Liver (tissue), 9 donors: Measurements from ENCODE around the gene PPP1R13B. TPM values are rescaled to one million over a fixed set of nuclear protein-coding genes. Genes with fewer than 3 reads are reported as not detected.

Experiments
- DNase-seq: peaks from one replicate; pipeline ENCODE4 v3.0.0-alpha.2; 2017; ENCODE audit warnings: low spot score
- H3K27ac ChIP-seq, 2 donors: one replicate each; pipeline ENCODE4 v1.7.0; 2013; ENCODE audit warnings: inconsistent platforms in 2 of 2, low read length in 2 of 2, control low read depth in 1 of 2, low read depth in 1 of 2, mild to moderate bottlenecking in 1 of 2
- H3K27me3 ChIP-seq, 4 donors: one replicate each; pipeline versions ENCODE4 v1.6.1 to v1.7.0; 2013; ENCODE audit warnings: low read length in 3 of 4, inconsistent platforms in 1 of 4, mild to moderate bottlenecking in 1 of 4, moderate library complexity in 1 of 4; ENCODE audit not compliant: control insufficient read depth in 4 of 4, insufficient read depth in 4 of 4
- H3K36me3 ChIP-seq, 4 donors: one replicate each; pipeline versions ENCODE4 v1.6.1 to v1.7.0; 2013; ENCODE audit warnings: low read length in 3 of 4, mild to moderate bottlenecking in 3 of 4, low read depth in 1 of 4, moderate library complexity in 1 of 4; ENCODE audit not compliant: control insufficient read depth in 4 of 4, insufficient read depth in 3 of 4
- H3K4me1 ChIP-seq, 4 donors: one replicate each; pipeline versions ENCODE4 v1.6.1 to v1.7.0; 2013; ENCODE audit warnings: low read length in 3 of 4, mild to moderate bottlenecking in 3 of 4, moderate library complexity in 1 of 4; ENCODE audit not compliant: control insufficient read depth in 4 of 4, insufficient read depth in 4 of 4
- H3K4me3 ChIP-seq, 3 donors: one replicate each; pipeline versions ENCODE4 v1.6.1 to v1.7.0; 2013; ENCODE audit warnings: low read length in 3 of 3, control low read depth in 1 of 3, low read depth in 1 of 3, mild to moderate bottlenecking in 1 of 3
- H3K9ac ChIP-seq, 2 donors: one replicate each; pipeline ENCODE4 v1.7.0; 2013; ENCODE audit warnings: low read length in 2 of 2, mild to moderate bottlenecking in 2 of 2, moderate library complexity in 2 of 2, control low read depth in 1 of 2, low read depth in 1 of 2
- H3K9me3 ChIP-seq, 4 donors: one replicate each; pipeline versions ENCODE4 v1.6.1 to v1.7.0; 2013; ENCODE audit warnings: low read length in 3 of 4; ENCODE audit not compliant: control insufficient read depth in 4 of 4
- ATF3 ChIP-seq: IDR thresholded peaks from 2 replicates; pipeline ENCODE4 v1.6.1; 2016; ENCODE audit warnings: antibody characterized with exemption
- CTCF ChIP-seq: fragments of 150-350 bp; IDR thresholded peaks from 2 replicates; pipeline ENCODE4 v1.5.1; 2017; ENCODE audit warnings: improper control_type of control experiment, low read depth, low read length; ENCODE audit not compliant: missing input control
- EGR1 ChIP-seq, 2 donors: IDR thresholded peaks; 2 replicates each; pipeline ENCODE4 v1.6.1; 2016 to 2018; ENCODE audit warnings: antibody characterized with exemption in 2 of 2, low read depth in 2 of 2
- FOXA1 ChIP-seq: IDR thresholded peaks from 2 replicates; pipeline ENCODE4 v1.6.1; 2016; ENCODE audit warnings: antibody characterized with exemption
- FOXA2 ChIP-seq: IDR thresholded peaks from 2 replicates; pipeline ENCODE4 v1.6.1; 2016; ENCODE audit warnings: antibody characterized with exemption
- GABPA ChIP-seq, 2 donors: IDR thresholded peaks in 1 of 2; conservative IDR thresholded peaks in 1 of 2; 2 replicates each; pipeline ENCODE4 v1.6.1; 2016; ENCODE audit warnings: antibody characterized with exemption in 2 of 2, mild to moderate bottlenecking in 1 of 2, moderate library complexity in 1 of 2
- HNF4A ChIP-seq, 2 donors: conservative IDR thresholded peaks; 2 replicates each; pipeline ENCODE4 v1.6.1; 2016; ENCODE audit warnings: antibody characterized with exemption in 2 of 2, mild to moderate bottlenecking in 2 of 2
- HNF4G ChIP-seq: IDR thresholded peaks from 2 replicates; pipeline ENCODE4 v1.6.1; 2016; ENCODE audit warnings: antibody characterized with exemption
- JUND ChIP-seq, 2 donors: IDR thresholded peaks; 2 replicates each; pipeline ENCODE4 v1.6.1; 2016; ENCODE audit warnings: antibody characterized with exemption in 2 of 2
- MAX ChIP-seq: IDR thresholded peaks from 2 replicates; pipeline ENCODE4 v1.6.1; 2016; ENCODE audit warnings: antibody characterized with exemption
- NR2F2 ChIP-seq: IDR thresholded peaks from 2 replicates; pipeline ENCODE4 v1.6.1; 2016; ENCODE audit warnings: antibody characterized with exemption
- RAD21 ChIP-seq, 2 donors: IDR thresholded peaks; 2 replicates each; pipeline ENCODE4 v1.6.1; 2016; ENCODE audit warnings: antibody characterized with exemption in 2 of 2, mild to moderate bottlenecking in 2 of 2
- RXRA ChIP-seq, 2 donors: IDR thresholded peaks; 2 replicates each; pipeline ENCODE4 v1.6.1; 2017 to 2018; ENCODE audit warnings: antibody characterized with exemption in 2 of 2, mild to moderate bottlenecking in 1 of 2
- SP1 ChIP-seq: IDR thresholded peaks from 2 replicates; pipeline ENCODE4 v1.6.1; 2018; ENCODE audit warnings: antibody characterized with exemption, mild to moderate bottlenecking
- TAF1 ChIP-seq: conservative IDR thresholded peaks from 2 replicates; pipeline ENCODE4 v1.6.1; 2016; ENCODE audit warnings: antibody characterized with exemption, mild to moderate bottlenecking
- YY1 ChIP-seq: IDR thresholded peaks from 2 replicates; pipeline ENCODE4 v1.6.1; 2016; ENCODE audit warnings: antibody characterized with exemption, mild to moderate bottlenecking
- ZBTB33 ChIP-seq: IDR thresholded peaks from 2 replicates; pipeline ENCODE4 v1.6.1; 2016; ENCODE audit warnings: antibody characterized with exemption
- WGBS: extraction: QIAGEN DNeasy Blood & Tissue Kit; methylation state at CpG from one replicate; pipeline ENCODE4 v1.1.7; 2013; 5-methylcytosine and 5-hydroxymethylcytosine counted together
- polyA plus RNA-seq, 2 donors: library from polyadenylated mRNA; stranded (reverse) in 1 of 2; unstranded in 1 of 2; fragments of 200-250 nt in 1 of 2; fragments of >200 nt in 1 of 2; fragmentation: Nextera tagmentation in 1 of 2; extraction: Ambion mirVana in 1 of 2; gene quantifications; one replicate each; pipeline versions ENCODE4 v1.2.1 to v1.2.3, GENCODE V29; 2013 to 2015
- total RNA-seq, 2 donors: library from RNA; depleted of rRNA; stranded (reverse); fragments of >200 nt; gene quantifications; one replicate each; pipeline ENCODE4 v1.2.3, GENCODE V29; 2014
- TF ChIP-seq, protein P1 (sequence below): IDR thresholded peaks from 2 replicates; pipeline ENCODE4 v1.6.1; 2016; ENCODE audit warnings: antibody characterized with exemption, mild to moderate bottlenecking
- donor health status: healthy.
- donor health status: healthy.
- donor health status: healthy.
- donor health status: healthy.
- donor health status: healthy.

PPP1R13B gene
- total and polyA plus RNA-seq, 4 donors: 3.2 to 15.1 (median 5.1) TPM

GRCh38 chr14:103699261-103699661 lies 148.1 kb downstream of the PPP1R13B start:
- Histone ChIP-seq H3K4me1 (peaks cover 3 to 30% (median 13%) of the 10 kb centered on the region in 4 donors), H3K27me3 (no peaks in the 10 kb centered on the region), H3K4me3 (no peak overlapping the region), H3K9me3 (no peaks in the 10 kb centered on the region), H3K36me3 (peaks cover 5 to 18% (median 6%) of the 10 kb centered on the region in 4 donors), H3K9ac (no peak overlapping the region), H3K27ac (no peak overlapping the region)
- WGBS: 94% methylated on average over 17 of the region's 17 CpGs
- no peak for TF ChIP-seq SP1
- TF ChIP-seq, protein P1, sequence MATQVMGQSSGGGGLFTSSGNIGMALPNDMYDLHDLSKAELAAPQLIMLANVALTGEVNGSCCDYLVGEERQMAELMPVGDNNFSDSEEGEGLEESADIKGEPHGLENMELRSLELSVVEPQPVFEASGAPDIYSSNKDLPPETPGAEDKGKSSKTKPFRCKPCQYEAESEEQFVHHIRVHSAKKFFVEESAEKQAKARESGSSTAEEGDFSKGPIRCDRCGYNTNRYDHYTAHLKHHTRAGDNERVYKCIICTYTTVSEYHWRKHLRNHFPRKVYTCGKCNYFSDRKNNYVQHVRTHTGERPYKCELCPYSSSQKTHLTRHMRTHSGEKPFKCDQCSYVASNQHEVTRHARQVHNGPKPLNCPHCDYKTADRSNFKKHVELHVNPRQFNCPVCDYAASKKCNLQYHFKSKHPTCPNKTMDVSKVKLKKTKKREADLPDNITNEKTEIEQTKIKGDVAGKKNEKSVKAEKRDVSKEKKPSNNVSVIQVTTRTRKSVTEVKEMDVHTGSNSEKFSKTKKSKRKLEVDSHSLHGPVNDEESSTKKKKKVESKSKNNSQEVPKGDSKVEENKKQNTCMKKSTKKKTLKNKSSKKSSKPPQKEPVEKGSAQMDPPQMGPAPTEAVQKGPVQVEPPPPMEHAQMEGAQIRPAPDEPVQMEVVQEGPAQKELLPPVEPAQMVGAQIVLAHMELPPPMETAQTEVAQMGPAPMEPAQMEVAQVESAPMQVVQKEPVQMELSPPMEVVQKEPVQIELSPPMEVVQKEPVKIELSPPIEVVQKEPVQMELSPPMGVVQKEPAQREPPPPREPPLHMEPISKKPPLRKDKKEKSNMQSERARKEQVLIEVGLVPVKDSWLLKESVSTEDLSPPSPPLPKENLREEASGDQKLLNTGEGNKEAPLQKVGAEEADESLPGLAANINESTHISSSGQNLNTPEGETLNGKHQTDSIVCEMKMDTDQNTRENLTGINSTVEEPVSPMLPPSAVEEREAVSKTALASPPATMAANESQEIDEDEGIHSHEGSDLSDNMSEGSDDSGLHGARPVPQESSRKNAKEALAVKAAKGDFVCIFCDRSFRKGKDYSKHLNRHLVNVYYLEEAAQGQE: no peak
- TF ChIP-seq GABPA (IDR thresholded peaks at IDR 0.05 in 1 of 2, conservative IDR thresholded peaks at IDR 0.05 in 1 of 2): no peak
- no peak for TF ChIP-seq CTCF
- no peak for TF ChIP-seq HNF4G
- TF ChIP-seq RAD21 (IDR thresholded peaks at IDR 0.05): no peak
- TF ChIP-seq HNF4A (conservative IDR thresholded peaks at IDR 0.05): no peak
- TF ChIP-seq MAX: no peak
- no peak for TF ChIP-seq FOXA2
- no peak for TF ChIP-seq JUND (IDR thresholded peaks at IDR 0.05)
- no peak for TF ChIP-seq RXRA (IDR thresholded peaks at IDR 0.05)
- TF ChIP-seq ZBTB33: no peak
- no peak for TF ChIP-seq ATF3
- TF ChIP-seq FOXA1: no peak
- TF ChIP-seq TAF1: no peak
- no peak for TF ChIP-seq NR2F2
- TF ChIP-seq YY1: no peak
- no peak for TF ChIP-seq EGR1 (IDR thresholded peaks at IDR 0.05; ENCODE audit: low read depth in 2 of 2)
- no peak for DNase-seq
